ENCODE data around the gene RARB. TPM values are rescaled to one million over a fixed set of nuclear protein-coding genes. Genes with fewer than 3 reads are reported as not detected.

The RARB gene
- total and polyA plus RNA-seq, 7 donors = 1.2 to 18.5 (median 8.3) TPM

- Histone ChIP-seq H3K4me1 (no peaks in the 10 kb centered on the region), H3K27me3 (no peaks in the 10 kb centered on the region), H3K4me3 (no peak overlapping the region), H3K36me3 (peaks cover 0 to 14% (median 0%) of the 10 kb centered on the region in 4 donors), H3K9me3 (no peaks in the 10 kb centered on the region), H3K27ac (no peak overlapping the region)
- WGBS, 2 donors = 89 to 90% methylated on average over 7 of the region's 7 CpGs
- no peak for DNase-seq
- intact Hi-C loops (cut with DNase I) = no loop called here
- TF ChIP-seq POLR2A (IDR thresholded peaks at IDR 0.05) (no peak), POLR2AphosphoS5 (IDR thresholded peaks at IDR 0.05) (no peak), EP300 (IDR thresholded peaks at IDR 0.05) (no peak), CTCF (IDR thresholded peaks at IDR 0.05) (no peak)
Observed at GRCh38 chr3:25565807-25566206, 137.7 kb downstream of the RARB start.

DNA sequence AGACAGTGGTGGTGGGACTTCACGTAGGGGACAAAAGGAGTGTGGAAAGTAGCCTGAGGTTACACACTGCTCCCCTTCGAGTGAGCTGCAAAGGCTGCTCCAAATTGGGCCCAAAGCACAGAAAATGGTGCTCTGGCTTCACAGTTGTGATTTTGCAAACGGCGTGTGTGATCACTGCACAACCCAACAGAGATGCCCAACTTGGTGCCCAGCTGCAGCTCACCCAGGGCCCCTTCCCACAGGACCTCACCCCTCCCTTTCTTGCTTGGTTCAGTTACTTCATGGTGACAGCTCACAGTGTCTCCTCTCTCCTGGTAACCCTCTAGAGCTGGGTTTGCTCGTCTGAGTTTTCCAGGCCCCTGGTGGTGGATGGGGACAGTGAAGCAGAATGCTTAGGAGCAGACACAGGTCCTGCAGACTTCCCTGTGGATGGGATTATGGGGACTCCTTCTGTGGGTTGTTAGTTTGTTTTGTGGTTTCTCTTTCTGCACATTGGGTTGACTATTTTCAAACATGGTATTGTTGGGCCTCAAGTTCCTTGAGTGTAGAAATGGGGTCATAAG lies 138.4 kb downstream of the RARB start:
- Histone ChIP-seq H3K4me1 (no peaks in the 10 kb centered on the region), H3K4me3 (no peak overlapping the region), H3K9me3 (no peaks in the 10 kb centered on the region), H3K27me3 (no peaks in the 10 kb centered on the region), H3K36me3 (peaks cover 0 to 21% (median 0%) of the 10 kb centered on the region in 4 donors), H3K27ac (no peak overlapping the region)
- TF ChIP-seq CTCF (IDR thresholded peaks at IDR 0.05) = no peak
- no peak for TF ChIP-seq POLR2AphosphoS5 (IDR thresholded peaks at IDR 0.05)
- no peak for TF ChIP-seq EP300 (IDR thresholded peaks at IDR 0.05)
- TF ChIP-seq POLR2A (IDR thresholded peaks at IDR 0.05) = no peak
- WGBS, 2 donors = 82 to 85% methylated on average over 5 of the region's 5 CpGs
- no peak for DNase-seq
- intact Hi-C loops (cut with DNase I) = no loop called here

GRCh38 chr3:25567388-25567787 lies 139.3 kb downstream of the RARB start:
- no peaks in the 10 kb centered on the region for H3K9me3 ChIP-seq
- H3K4me1 ChIP-seq = no peaks in the 10 kb centered on the region
- 85 to 86% methylated on average over 10 of the region's 10 CpGs for WGBS, 2 donors
- H3K4me3 ChIP-seq = no peak overlapping the region
- peaks cover 0 to 22% (median 0%) of the 10 kb centered on the region in 4 donors for H3K36me3 ChIP-seq
- TF ChIP-seq EP300 (IDR thresholded peaks at IDR 0.05) (no peak), POLR2A (IDR thresholded peaks at IDR 0.05) (no peak), POLR2AphosphoS5 (IDR thresholded peaks at IDR 0.05) (no peak), CTCF (IDR thresholded peaks at IDR 0.05) (no peak)
- no peak for DNase-seq
- H3K27me3 ChIP-seq = no peaks in the 10 kb centered on the region
- intact Hi-C loops (cut with DNase I) = no loop called here
- H3K27ac ChIP-seq = no peak overlapping the region

- TF ChIP-seq POLR2A (IDR thresholded peaks at IDR 0.05) = no peak
- H3K27me3 ChIP-seq = no peaks in the 10 kb centered on the region
- no peak overlapping the region for H3K27ac ChIP-seq
- H3K36me3 ChIP-seq = peaks cover 0 to 22% (median 0%) of the 10 kb centered on the region in 4 donors
- peaks cover 0 to 2% (median under 1%) of the 10 kb centered on the region in 4 donors for H3K4me1 ChIP-seq
- no peak for DNase-seq
- WGBS, 2 donors = 92 to 93% methylated on average over 14 of the region's 14 CpGs
- no peak overlapping the region for H3K4me3 ChIP-seq
- intact Hi-C loops (cut with DNase I) = no loop called here
- H3K9me3 ChIP-seq = no peaks in the 10 kb centered on the region
Observed at GRCh38 chr3:25567806-25568524, 139.9 kb downstream of the RARB start.

GRCh38 chr3:25568525-25569078 lies 140.5 kb downstream of the RARB start:
- 87 to 90% methylated on average over 10 of the region's 10 CpGs for WGBS, 2 donors
- H3K36me3 ChIP-seq = peaks cover 0 to 22% (median 0%) of the 10 kb centered on the region in 4 donors
- H3K4me3 ChIP-seq = no peak overlapping the region
- intact Hi-C loops (cut with DNase I) = no loop called here
- H3K27ac ChIP-seq = no peak overlapping the region
- DNase-seq = no peak
- no peaks in the 10 kb centered on the region for H3K9me3 ChIP-seq
- TF ChIP-seq EP300 (IDR thresholded peaks at IDR 0.05) (no peak), POLR2A (IDR thresholded peaks at IDR 0.05) (no peak), POLR2AphosphoS5 (IDR thresholded peaks at IDR 0.05) (no peak), CTCF (IDR thresholded peaks at IDR 0.05) (no peak)
- H3K4me1 ChIP-seq = peaks cover 0 to 7% (median 4%) of the 10 kb centered on the region in 4 donors
- no peaks in the 10 kb centered on the region for H3K27me3 ChIP-seq
